ENCODE results near the gene RASIP1.
"Not testable (repeated sequence)": the region's sequence is repeated elsewhere in the genome, so short reads cannot be mapped to it uniquely, and the experiment has no call there.

The RASIP1 gene

DNA sequence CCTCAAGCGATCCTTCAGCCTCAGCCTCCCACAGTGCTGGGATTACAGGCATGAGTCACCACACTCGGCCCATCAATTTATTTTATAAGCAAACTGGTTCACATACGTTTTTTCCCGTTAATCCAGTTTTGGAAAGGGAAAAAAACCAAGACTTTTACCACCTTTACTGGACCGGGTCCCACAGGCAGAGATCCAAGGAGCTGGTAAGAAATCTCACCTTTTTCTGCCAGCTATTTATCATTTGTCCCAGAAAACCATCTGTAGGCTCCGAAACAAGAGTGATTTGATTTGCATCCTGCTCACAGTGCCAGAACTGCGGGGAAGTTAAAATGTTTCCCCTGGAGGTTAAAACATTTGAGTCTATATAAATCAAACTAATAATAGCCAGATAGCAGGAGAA, 51.0 kb downstream of the RASIP1 start:
- DNase-seq, result no peak
- TF ChIP-seq GATA1 (IDR thresholded peaks at IDR 0.05; ENCODE audit: low read depth, low read length) (no peak), POLR2A (IDR thresholded peaks at IDR 0.05; ENCODE audit: low read length) (no peak)

GRCh38 chr19:48687776-48688175, 52.6 kb downstream of the RASIP1 start:
- no peak for DNase-seq
- no peak for TF ChIP-seq GATA1 (IDR thresholded peaks at IDR 0.05; ENCODE audit: low read depth, low read length)
- no peak for TF ChIP-seq POLR2A (IDR thresholded peaks at IDR 0.05; ENCODE audit: low read length)

- DNase-seq, result not testable (repeated sequence)
Observed at GRCh38 chr19:48686637-48687036, 53.8 kb downstream of the RASIP1 start.

DNA sequence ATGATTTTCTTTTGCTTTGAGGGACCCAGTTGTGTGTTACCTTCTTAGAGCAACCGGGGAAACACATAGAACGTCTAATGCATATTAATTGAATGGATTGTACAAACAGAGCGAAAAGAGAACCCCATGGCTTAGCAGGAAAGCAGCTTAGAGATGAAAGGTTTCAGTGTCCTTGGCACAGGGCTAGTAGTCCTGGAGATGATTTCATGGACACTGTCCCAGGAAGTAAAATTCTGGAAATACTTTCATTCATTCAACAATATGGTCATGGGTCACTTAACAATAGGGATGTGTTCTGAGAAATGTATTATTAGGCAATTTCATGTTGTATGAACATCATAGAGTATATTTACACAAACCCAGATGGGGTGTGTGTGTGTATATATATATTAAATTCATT, 54.3 kb downstream of the RASIP1 start:
- TF ChIP-seq GATA1 (IDR thresholded peaks at IDR 0.05; ENCODE audit: low read depth, low read length), result no peak
- TF ChIP-seq POLR2A (IDR thresholded peaks at IDR 0.05; ENCODE audit: low read length), result no peak
- DNase-seq, result no peak

GRCh38 chr19:48685583-48685982, 54.8 kb downstream of the RASIP1 start:
- no peak for DNase-seq
- TF ChIP-seq GATA1 (IDR thresholded peaks at IDR 0.05; ENCODE audit: low read depth, low read length) (no peak), POLR2A (IDR thresholded peaks at IDR 0.05; ENCODE audit: low read length) (no peak)

DNA sequence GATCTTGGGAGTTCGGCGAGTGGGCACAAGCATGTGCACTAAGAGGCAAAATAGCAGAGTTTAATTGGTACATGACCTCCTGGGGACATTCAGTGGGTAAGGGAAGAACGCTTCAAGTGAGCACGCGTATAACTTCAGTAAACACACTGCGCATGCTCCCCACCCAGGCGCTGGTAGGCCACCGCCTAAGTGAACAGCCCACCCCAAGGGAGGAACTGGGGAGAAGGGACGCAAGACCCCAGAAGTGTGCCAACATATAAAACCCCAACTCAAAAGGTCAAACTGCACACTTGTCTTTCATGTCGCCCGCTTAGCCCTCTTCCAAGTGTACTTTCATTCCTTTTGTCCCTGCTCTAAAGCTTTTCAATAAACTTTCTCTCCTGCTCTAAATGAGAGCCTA, 57.1 kb downstream of the RASIP1 start:
- no peak for DNase-seq

DNA sequence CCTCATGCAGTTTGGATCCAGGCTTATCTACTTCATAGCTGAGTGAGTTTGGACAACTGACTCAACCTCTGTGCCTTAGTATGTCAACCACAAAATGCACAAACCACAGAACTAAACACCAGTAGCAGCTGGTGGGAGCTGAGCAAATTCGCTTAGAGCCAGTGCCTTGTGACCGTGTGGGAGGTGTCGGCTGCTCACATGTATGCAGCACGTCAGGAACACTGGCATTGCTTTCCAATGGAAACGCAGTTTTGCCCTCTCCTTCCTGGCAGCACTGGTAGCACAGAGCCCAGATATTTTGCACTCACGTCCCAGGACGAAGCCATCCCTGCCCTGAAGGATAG, 59.3 kb downstream of the RASIP1 start:
- no peak for DNase-seq
- TF ChIP-seq GATA1 (IDR thresholded peaks at IDR 0.05; ENCODE audit: low read depth, low read length) (no peak), POLR2A (IDR thresholded peaks at IDR 0.05; ENCODE audit: low read length) (no peak)

More for the DNA sequence above, 57.1 kb downstream of the RASIP1 start:
- no peak for TF ChIP-seq POLR2A (IDR thresholded peaks at IDR 0.05; ENCODE audit: low read length)
- TF ChIP-seq GATA1 (IDR thresholded peaks at IDR 0.05; ENCODE audit: low read depth, low read length), result no peak

- TF ChIP-seq POLR2A (IDR thresholded peaks at IDR 0.05; ENCODE audit: low read length) (no peak), GATA1 (IDR thresholded peaks at IDR 0.05; ENCODE audit: low read depth, low read length) (no peak)
Observed at GRCh38 chr19:48680436-48681126, 59.8 kb downstream of the RASIP1 start.

GRCh38 chr19:48680006-48680405, 60.4 kb downstream of the RASIP1 start:
- not testable (repeated sequence) for DNase-seq

More at GRCh38 chr19:48680436-48681126, 59.8 kb downstream of the RASIP1 start:
- DNase-seq, result no peak

- DNase-seq, result peak in 1 of 2 experiments; percentile 62
- TF ChIP-seq POLR2A (IDR thresholded peaks at IDR 0.05; ENCODE audit: low read length) (no peak), GATA1 (IDR thresholded peaks at IDR 0.05; ENCODE audit: low read depth, low read length) (no peak)
Observed at GRCh38 chr19:48678201-48678600, 62.2 kb downstream of the RASIP1 start.

GRCh38 chr19:48676887-48677286, 63.5 kb downstream of the RASIP1 start:
- TF ChIP-seq GATA1 (IDR thresholded peaks at IDR 0.05; ENCODE audit: low read depth, low read length) (no peak), POLR2A (IDR thresholded peaks at IDR 0.05; ENCODE audit: low read length) (no peak)
- no peak for DNase-seq

DNA sequence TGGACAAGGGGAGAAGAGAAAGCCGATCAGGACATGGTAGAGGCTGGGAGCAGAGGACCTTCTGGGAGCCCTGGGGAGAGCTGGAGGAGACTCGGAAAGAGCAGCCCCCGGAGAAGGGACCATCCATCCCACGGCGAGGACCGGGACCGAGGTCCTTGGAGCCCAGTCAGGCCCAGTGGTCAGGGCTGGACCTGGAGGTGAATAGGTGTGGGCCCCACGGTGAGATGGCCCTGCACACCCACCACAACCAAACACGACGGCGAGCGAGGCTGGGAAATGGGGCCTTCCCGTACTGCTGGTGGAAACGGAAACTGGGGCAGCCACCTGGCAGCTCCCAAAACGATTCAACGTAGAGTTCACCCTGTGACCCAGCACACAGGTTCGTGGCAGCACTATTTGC, 63.9 kb downstream of the RASIP1 start:
- TF ChIP-seq POLR2A (IDR thresholded peaks at IDR 0.05; ENCODE audit: low read length), result no peak
- TF ChIP-seq GATA1 (IDR thresholded peaks at IDR 0.05; ENCODE audit: low read depth, low read length), result no peak
- no peak for DNase-seq

- peak; percentile 82 to 90 for DNase-seq
- TF ChIP-seq POLR2A (IDR thresholded peaks at IDR 0.05; ENCODE audit: low read length) (no peak), GATA1 (IDR thresholded peaks at IDR 0.05; ENCODE audit: low read depth, low read length) (no peak)
Observed at GRCh38 chr19:48674921-48675824, 65.2 kb downstream of the RASIP1 start.

- no peak for TF ChIP-seq GATA1 (IDR thresholded peaks at IDR 0.05; ENCODE audit: low read depth, low read length)
- no peak for TF ChIP-seq POLR2A (IDR thresholded peaks at IDR 0.05; ENCODE audit: low read length)
- no peak for DNase-seq
Observed at GRCh38 chr19:48674216-48674809, 66.1 kb downstream of the RASIP1 start.

All from erythroblast (primary cell).